Activated CD8-positive, alpha-beta memory T cell treated with anti-CD3 and anti-CD28 coated beads, Interleukin-2, amount 50 U/mL, for 1 hour (primary cell): ENCODE measurements around the gene WSCD2.

Source experiments
- DNase-seq: peaks from one replicate; pipeline ENCODE4 v3.0.0-alpha.2; 2020; ENCODE audit errors: extremely low read depth

The WSCD2 gene

GRCh38 chr12:108235197-108235984, 106.3 kb downstream of the WSCD2 start:
- DNase-seq, result no peak

- no peak for DNase-seq
Measured at GRCh38 chr12:108235985-108236263, 106.8 kb downstream of the WSCD2 start.

GRCh38 chr12:108236366-108236765, 107.3 kb downstream of the WSCD2 start:
- no peak for DNase-seq

- no peak for DNase-seq
Measured at GRCh38 chr12:108237272-108237671, 108.2 kb downstream of the WSCD2 start.

GRCh38 chr12:108238474-108238873, 109.4 kb downstream of the WSCD2 start:
- DNase-seq, result no peak

GRCh38 chr12:108239378-108239777, 110.3 kb downstream of the WSCD2 start:
- no peak for DNase-seq

- no peak for DNase-seq
Measured at GRCh38 chr12:108240027-108240785, 111.1 kb downstream of the WSCD2 start.

- DNase-seq, result no peak
Measured at GRCh38 chr12:108240928-108241327, 111.8 kb downstream of the WSCD2 start.

GRCh38 chr12:108241986-108242703, 113.1 kb downstream of the WSCD2 start:
- DNase-seq, result no peak

- DNase-seq, result no peak
Measured at GRCh38 chr12:108247130-108247529, 118.0 kb downstream of the WSCD2 start.

GRCh38 chr12:108248011-108248410, 118.9 kb downstream of the WSCD2 start:
- no peak for DNase-seq

- DNase-seq, result no peak
Measured at GRCh38 chr12:108252523-108252922, 123.4 kb downstream of the WSCD2 start.

GRCh38 chr12:108253540-108253939, 124.5 kb downstream of the WSCD2 start:
- no peak for DNase-seq

GRCh38 chr12:108254030-108254429, 124.9 kb downstream of the WSCD2 start:
- no peak for DNase-seq

GRCh38 chr12:108254517-108255251, 125.6 kb downstream of the WSCD2 start:
- no peak for DNase-seq

GRCh38 chr12:108255252-108255602, 126.1 kb downstream of the WSCD2 start:
- no peak for DNase-seq

- DNase-seq, result no peak
Measured at GRCh38 chr12:108257004-108257403, 127.9 kb downstream of the WSCD2 start.

- no peak for DNase-seq
Measured at GRCh38 chr12:108257610-108258106, 128.6 kb downstream of the WSCD2 start.

- no peak for DNase-seq
Measured at GRCh38 chr12:108260039-108260438, 131.0 kb downstream of the WSCD2 start.

- DNase-seq, result no peak
Measured at GRCh38 chr12:108260969-108261368, 131.9 kb downstream of the WSCD2 start.

- no peak for DNase-seq
Measured at GRCh38 chr12:108265505-108265904, 136.4 kb downstream of the WSCD2 start.

GRCh38 chr12:108266131-108266530, 137.0 kb downstream of the WSCD2 start:
- no peak for DNase-seq
